ENCODE measurements around the gene PTGER4. TPM values are rescaled to one million over a fixed set of nuclear protein-coding genes. Genes with fewer than 3 reads are reported as not detected.

Gene PTGER4
- total RNA-seq, 1 experiment from 2014 or later, result 15.7 TPM

DNA sequence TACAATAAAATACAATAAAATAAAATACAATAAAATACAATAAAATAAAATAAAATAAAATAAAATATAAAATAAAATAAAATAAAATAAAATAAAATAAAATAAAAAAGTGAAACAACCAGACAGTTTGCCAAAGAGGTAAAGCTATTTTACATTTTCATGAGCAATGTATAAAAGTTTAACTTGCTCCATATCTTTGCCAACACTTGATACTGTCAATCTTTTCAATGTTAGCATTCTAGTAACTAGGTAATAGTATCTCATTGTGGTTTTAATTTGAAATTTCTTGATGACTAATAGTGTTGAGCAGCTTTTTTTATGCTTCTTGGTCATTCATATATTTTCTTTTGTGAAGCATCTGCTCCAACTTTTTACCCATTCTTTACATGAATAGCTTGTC lies 58.8 kb downstream of the PTGER4 start:
- H3K4me2 ChIP-seq, result no peak overlapping the region
- no peak for DNase-seq
- peaks cover 6% of the 10 kb centered on the region; the same call in 1 of the 2 replicates for H3F3A ChIP-seq (ENCODE audit: insufficient read depth, low read depth)
- no peaks in the 10 kb centered on the region for H3K36me3 ChIP-seq (ENCODE audit: low read depth)
- H4K20me1 ChIP-seq (ENCODE audit: insufficient read depth), result no peaks in the 10 kb centered on the region
- POLR2A ChIA-PET (ENCODE audit: unreplicated experiment), result interaction anchor here (0.6 kb wide), 2 partner anchors 945 to 1024 kb away, joined by 6 to 17 read pairs; no protein-coding TSS in a partner anchor
- H3K9me2 ChIP-seq (ENCODE audit: insufficient read depth), result no peaks in the 10 kb centered on the region
- 0 out of 2 replicates have a peak, but pooled peaks cover 5% of the 10 kb centered on the region for H3K9me3 ChIP-seq (ENCODE audit: insufficient read depth, low read depth)
- BruUV-seq (replicated peaks), result no TSS peak
- CTCF ChIA-PET, result no interaction called here
- no peak overlapping the region for H2AFZ ChIP-seq
- H3K4me3 ChIP-seq, result no peak overlapping the region
- 0 out of 2 replicates have a peak, but pooled peaks cover 8% of the 10 kb centered on the region for H3K4me1 ChIP-seq (replicated peaks; ENCODE audit: insufficient read depth)
- no peaks in the 10 kb centered on the region for H3K27me3 ChIP-seq (ENCODE audit: insufficient read depth, low read depth)
- no peaks in the 10 kb centered on the region for H3K79me2 ChIP-seq (ENCODE audit: low read depth)
- intact Hi-C loops (cut with micrococcal nuclease; ENCODE audit: unreplicated experiment), result loop anchor here (5.0 kb wide), 6 partner anchors 139 to 1141 kb away; no protein-coding TSS in a partner anchor
- H3K27ac ChIP-seq, result no peak overlapping the region
- TF ChIP-seq, protein P1, sequence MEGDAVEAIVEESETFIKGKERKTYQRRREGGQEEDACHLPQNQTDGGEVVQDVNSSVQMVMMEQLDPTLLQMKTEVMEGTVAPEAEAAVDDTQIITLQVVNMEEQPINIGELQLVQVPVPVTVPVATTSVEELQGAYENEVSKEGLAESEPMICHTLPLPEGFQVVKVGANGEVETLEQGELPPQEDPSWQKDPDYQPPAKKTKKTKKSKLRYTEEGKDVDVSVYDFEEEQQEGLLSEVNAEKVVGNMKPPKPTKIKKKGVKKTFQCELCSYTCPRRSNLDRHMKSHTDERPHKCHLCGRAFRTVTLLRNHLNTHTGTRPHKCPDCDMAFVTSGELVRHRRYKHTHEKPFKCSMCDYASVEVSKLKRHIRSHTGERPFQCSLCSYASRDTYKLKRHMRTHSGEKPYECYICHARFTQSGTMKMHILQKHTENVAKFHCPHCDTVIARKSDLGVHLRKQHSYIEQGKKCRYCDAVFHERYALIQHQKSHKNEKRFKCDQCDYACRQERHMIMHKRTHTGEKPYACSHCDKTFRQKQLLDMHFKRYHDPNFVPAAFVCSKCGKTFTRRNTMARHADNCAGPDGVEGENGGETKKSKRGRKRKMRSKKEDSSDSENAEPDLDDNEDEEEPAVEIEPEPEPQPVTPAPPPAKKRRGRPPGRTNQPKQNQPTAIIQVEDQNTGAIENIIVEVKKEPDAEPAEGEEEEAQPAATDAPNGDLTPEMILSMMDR (conservative IDR thresholded peaks at IDR 0.05), result no peak
- no peak for TF ChIP-seq EZH2 (IDR thresholded peaks at IDR 0.05; ENCODE audit: low read depth)

Other genes starting within 250 kb of the PTGER4 start
- gene TTC33, start 76.0 kb downstream of the PTGER4 start, total RNA-seq (2021), result 29.4 and 30.2 TPM in 2 replicates
- 155 and 178 TPM in 2 replicates for gene PRKAA1, start 118.5 kb downstream of the PTGER4 start, total RNA-seq (2021)
- 3,889 and 3,938 TPM in 2 replicates for gene RPL37, start 155.3 kb downstream of the PTGER4 start, total RNA-seq (2021)
- 10.8 and 16.1 TPM in 2 replicates for gene CARD6, start 161.5 kb downstream of the PTGER4 start, total RNA-seq (2021)
- gene C7, start 229.6 kb downstream of the PTGER4 start, total RNA-seq (2021), result not detected in 2 replicates

Measured in PC-9 (cell line).